Upper lobe of left lung (tissue), 4 donors: Measurements from ENCODE around the gene FARP1.

Experiments
- POLR2A ChIP-seq, 4 donors: fragments of 450-650 bp; IDR thresholded peaks; one replicate each; pipeline ENCODE4 v1.5.1; 2016 to 2017; ENCODE audit warnings: antibody characterized with exemption in 4 of 4, mild to moderate bottlenecking in 2 of 4
- TF ChIP-seq, protein P1 (sequence below), 6 experiments: fragments of 450-650 bp in 4 of 6; fragments of 200-600 bp in 2 of 6; sonication (generic) in 2 of 6; IDR thresholded peaks; one replicate each; pipeline ENCODE4 v1.5.1; 2016 to 2019; ENCODE audit warnings: antibody characterized with exemption in 6 of 6

DNA sequence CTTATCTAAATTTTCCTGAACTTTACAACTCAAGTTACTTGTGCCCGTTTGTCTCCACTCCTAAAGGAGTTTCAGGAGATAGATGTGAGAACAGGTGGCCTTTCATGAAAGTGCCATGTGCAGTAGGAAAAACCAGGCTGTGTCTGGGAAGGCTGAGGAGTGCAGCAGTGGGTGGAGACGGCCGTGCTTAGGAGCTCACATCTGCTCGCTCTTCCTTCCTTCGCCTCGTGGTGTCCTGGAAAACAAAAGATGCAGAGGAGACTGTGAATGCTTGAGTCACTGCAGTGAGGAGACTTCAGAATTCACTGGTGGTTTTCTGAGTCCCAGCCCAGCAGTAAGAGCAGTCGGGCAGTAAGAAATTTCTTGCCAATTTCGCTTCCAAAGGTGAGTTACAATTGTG is 172.6 kb downstream of the FARP1 start:
- no peak for TF ChIP-seq POLR2A (IDR thresholded peaks at IDR 0.05)
- TF ChIP-seq, protein P1, sequence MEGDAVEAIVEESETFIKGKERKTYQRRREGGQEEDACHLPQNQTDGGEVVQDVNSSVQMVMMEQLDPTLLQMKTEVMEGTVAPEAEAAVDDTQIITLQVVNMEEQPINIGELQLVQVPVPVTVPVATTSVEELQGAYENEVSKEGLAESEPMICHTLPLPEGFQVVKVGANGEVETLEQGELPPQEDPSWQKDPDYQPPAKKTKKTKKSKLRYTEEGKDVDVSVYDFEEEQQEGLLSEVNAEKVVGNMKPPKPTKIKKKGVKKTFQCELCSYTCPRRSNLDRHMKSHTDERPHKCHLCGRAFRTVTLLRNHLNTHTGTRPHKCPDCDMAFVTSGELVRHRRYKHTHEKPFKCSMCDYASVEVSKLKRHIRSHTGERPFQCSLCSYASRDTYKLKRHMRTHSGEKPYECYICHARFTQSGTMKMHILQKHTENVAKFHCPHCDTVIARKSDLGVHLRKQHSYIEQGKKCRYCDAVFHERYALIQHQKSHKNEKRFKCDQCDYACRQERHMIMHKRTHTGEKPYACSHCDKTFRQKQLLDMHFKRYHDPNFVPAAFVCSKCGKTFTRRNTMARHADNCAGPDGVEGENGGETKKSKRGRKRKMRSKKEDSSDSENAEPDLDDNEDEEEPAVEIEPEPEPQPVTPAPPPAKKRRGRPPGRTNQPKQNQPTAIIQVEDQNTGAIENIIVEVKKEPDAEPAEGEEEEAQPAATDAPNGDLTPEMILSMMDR (IDR thresholded peaks at IDR 0.05), result no peak
